Body of pancreas (tissue), 4 donors: ENCODE measurements around the gene LTBP1. TPM values are rescaled to one million over a fixed set of nuclear protein-coding genes. Genes with fewer than 3 reads are reported as not detected.

Experiments
- ATAC-seq: fragments of 150-250 bp; one replicate; pipeline ENCODE4 v1.9.1; 2016
- DNase-seq, 4 donors: peaks; one replicate each; pipeline ENCODE4 v3.0.0-alpha.2; 2019
- H3K27ac ChIP-seq, 4 donors: fragments of 200-600 bp; sonication (generic); 1 replicate in 3 of 4; 2 replicates in 1 of 4; pipeline versions ENCODE4 v1.5.1 to v1.6.1; 2016 to 2019; ENCODE audit warnings: mild to moderate bottlenecking in 1 of 4, mixed read lengths in 1 of 4, moderate library complexity in 1 of 4
- H3K27me3 ChIP-seq, 2 donors: fragments of 200-600 bp; sonication (generic); one replicate each; pipeline ENCODE4 v1.6.0; 2016; ENCODE audit warnings: mild to moderate bottlenecking in 1 of 2
- H3K36me3 ChIP-seq, 2 donors: fragments of 200-600 bp; sonication (generic); replicated peaks in 1 of 2; 2 replicates each; pipeline ENCODE4 v1.5.1; 2016; ENCODE audit warnings: low read depth in 2 of 2; ENCODE audit not compliant: insufficient read depth in 1 of 2
- H3K4me1 ChIP-seq: fragments of 200-600 bp; sonication (generic); one replicate; pipeline ENCODE4 v1.6.0; 2016
- H3K4me3 ChIP-seq, 2 donors: fragments of 200-600 bp; sonication (generic); 1 replicate in 1 of 2; 2 replicates in 1 of 2; pipeline ENCODE4 v1.5.1; 2016 to 2019
- H3K9me3 ChIP-seq, 3 donors: fragments of 200-600 bp; sonication (generic); 1 replicate in 2 of 3; 2 replicates in 1 of 3; pipeline ENCODE4 v1.5.1; 2016
- POLR2A ChIP-seq, 3 donors: fragments of 450-650 bp; IDR thresholded peaks; one replicate each; pipeline ENCODE4 v1.6.1; 2016; ENCODE audit warnings: antibody characterized with exemption in 3 of 3, mild to moderate bottlenecking in 2 of 3
- WGBS, 2 donors: methylation state at CpG; one replicate each; pipeline ENCODE4 v1.1.5; 2017; 5-methylcytosine and 5-hydroxymethylcytosine counted together
- intact Hi-C: fragments of 100-400 bp; cut with DNase I; formaldehyde crosslinking; loops from one replicate; pipeline ENCODE4 v1.15.1; 2023
- total RNA-seq, 2 donors: library from RNA; depleted of rRNA; stranded (reverse); fragments of >200 nt; gene quantifications; one replicate each; pipeline ENCODE4 v1.1.0, GENCODE V29; 2016
- TF ChIP-seq, protein P1 (sequence below), 7 experiments: fragments of 450-650 bp in 4 of 7; fragments of 200-600 bp in 3 of 7; sonication (generic) in 3 of 7; IDR thresholded peaks; one replicate each; pipeline ENCODE4 v1.5.1; 2016 to 2019; ENCODE audit warnings: antibody characterized with exemption in 7 of 7

The LTBP1 gene
- total RNA-seq, 2 donors from 2014 or later, result 8.8 to 10.2 TPM

DNA sequence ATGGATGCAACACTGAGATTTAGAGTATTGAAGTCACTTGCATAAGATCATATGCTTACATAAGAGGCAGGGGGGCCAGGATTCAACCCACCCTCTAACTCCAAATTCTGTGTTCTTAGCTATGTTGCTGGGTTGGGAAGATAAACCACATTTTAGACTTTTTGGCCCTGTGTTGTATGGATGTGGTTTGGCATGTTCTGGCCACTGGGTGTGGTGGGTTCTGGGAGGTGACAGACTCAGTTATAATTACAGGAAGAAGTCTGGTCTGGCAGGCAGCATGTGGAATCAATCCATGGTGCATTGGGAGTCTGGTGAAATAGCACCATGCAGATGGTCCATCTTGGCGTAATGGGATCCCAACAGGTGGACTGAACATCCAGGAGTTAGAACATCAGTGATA is 138.9 kb downstream of the LTBP1 start:
- TF ChIP-seq POLR2A (IDR thresholded peaks at IDR 0.05), result no peak
- TF ChIP-seq, protein P1, sequence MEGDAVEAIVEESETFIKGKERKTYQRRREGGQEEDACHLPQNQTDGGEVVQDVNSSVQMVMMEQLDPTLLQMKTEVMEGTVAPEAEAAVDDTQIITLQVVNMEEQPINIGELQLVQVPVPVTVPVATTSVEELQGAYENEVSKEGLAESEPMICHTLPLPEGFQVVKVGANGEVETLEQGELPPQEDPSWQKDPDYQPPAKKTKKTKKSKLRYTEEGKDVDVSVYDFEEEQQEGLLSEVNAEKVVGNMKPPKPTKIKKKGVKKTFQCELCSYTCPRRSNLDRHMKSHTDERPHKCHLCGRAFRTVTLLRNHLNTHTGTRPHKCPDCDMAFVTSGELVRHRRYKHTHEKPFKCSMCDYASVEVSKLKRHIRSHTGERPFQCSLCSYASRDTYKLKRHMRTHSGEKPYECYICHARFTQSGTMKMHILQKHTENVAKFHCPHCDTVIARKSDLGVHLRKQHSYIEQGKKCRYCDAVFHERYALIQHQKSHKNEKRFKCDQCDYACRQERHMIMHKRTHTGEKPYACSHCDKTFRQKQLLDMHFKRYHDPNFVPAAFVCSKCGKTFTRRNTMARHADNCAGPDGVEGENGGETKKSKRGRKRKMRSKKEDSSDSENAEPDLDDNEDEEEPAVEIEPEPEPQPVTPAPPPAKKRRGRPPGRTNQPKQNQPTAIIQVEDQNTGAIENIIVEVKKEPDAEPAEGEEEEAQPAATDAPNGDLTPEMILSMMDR (IDR thresholded peaks at IDR 0.05), result no peak
- no peak for DNase-seq
- ATAC-seq, result no peak
- H3K9me3 ChIP-seq, result no peaks in the 10 kb centered on the region
- H3K27me3 ChIP-seq, result no peaks in the 10 kb centered on the region
- peak overlapping the region in 1 of 4 donors; percentile 67 for H3K27ac ChIP-seq
- H3K4me3 ChIP-seq, result no peak overlapping the region
- H3K36me3 ChIP-seq, result no peaks in the 10 kb centered on the region
- WGBS, 2 donors, result 96 to 100% methylated on average over 1 of the region's 1 CpG
- intact Hi-C loops, result no loop called here
- H3K4me1 ChIP-seq, result peaks cover 9% of the 10 kb centered on the region

DNA sequence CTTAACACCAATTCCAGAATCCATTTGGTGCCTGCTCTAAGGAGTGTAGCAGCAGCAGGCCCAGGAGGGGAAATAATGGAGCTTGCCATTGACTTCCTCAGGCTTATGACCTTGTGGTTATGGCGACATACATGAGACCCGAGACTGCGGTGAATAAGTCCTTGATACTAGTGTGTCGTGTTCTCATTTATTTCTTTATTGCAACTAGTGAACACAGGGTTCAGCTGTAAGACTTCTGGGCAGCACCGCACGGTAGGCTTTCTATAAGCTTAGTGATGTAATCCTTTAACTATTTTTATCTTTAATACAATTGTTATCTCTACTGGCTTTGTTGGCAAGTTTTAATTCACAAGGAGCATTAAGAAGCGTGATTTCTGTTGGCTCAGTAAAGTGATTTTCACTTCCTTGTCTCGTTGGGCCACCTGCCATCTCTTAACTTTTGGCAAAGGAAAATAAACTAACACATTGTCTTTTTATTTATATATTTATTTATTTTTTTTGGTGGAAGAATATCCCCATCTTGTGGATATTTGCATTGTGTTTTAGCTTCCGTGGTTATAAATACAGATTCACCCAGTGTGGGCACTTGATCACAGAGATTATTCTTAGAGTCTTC is 139.8 kb downstream of the LTBP1 start:
- no peaks in the 10 kb centered on the region for H3K27me3 ChIP-seq
- H3K9me3 ChIP-seq, result no peaks in the 10 kb centered on the region
- intact Hi-C loops, result no loop called here
- peaks cover 9% of the 10 kb centered on the region for H3K4me1 ChIP-seq
- ATAC-seq, result peak; percentile 87
- H3K27ac ChIP-seq, result peak overlapping the region in 3 of 4 donors; percentile 19 to 67 (median 41)
- H3K36me3 ChIP-seq, result no peaks in the 10 kb centered on the region
- TF ChIP-seq, protein P1 (IDR thresholded peaks at IDR 0.05), result peak in 5 of 7 experiments; percentile 13 to 49 (median 28)
- TF ChIP-seq POLR2A (IDR thresholded peaks at IDR 0.05), result no peak
- 7 to 18% methylated on average over 9 of the region's 9 CpGs for WGBS, 2 donors
- peak; percentile 29 to 66 (median 60) for DNase-seq
- no peak overlapping the region for H3K4me3 ChIP-seq

DNA sequence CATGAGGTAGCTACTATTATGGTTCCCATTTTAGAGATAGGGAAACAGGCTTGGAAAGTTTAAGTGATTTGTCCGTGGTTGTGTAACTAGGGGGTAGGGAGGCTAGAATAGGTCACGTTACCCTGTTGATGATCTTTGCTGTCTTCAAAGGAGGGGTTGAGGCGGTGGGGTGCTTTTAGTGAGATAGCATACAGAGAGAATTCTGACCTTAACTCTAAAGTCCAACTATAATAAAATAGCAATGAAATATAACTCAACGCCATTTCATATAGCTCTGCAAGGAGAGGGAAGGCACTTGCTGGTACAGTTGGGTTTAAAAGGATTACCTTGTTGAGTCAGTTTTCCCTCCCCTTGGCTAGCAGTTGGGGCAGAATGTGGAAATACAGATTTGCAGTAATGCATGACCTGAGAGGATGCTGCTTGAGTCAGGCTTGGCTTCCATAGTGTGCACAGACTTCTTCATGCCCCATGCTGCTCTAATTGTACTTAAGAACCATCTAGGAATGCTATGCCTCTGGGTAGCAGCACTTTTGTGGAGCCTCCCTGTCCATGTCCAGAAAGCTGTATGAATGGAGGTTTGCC is 143.9 kb downstream of the LTBP1 start:
- no peak for TF ChIP-seq POLR2A (IDR thresholded peaks at IDR 0.05)
- TF ChIP-seq, protein P1 (IDR thresholded peaks at IDR 0.05), result no peak
- 81 to 86% methylated on average over 4 of the region's 4 CpGs for WGBS, 2 donors
- ATAC-seq, result no peak

DNA sequence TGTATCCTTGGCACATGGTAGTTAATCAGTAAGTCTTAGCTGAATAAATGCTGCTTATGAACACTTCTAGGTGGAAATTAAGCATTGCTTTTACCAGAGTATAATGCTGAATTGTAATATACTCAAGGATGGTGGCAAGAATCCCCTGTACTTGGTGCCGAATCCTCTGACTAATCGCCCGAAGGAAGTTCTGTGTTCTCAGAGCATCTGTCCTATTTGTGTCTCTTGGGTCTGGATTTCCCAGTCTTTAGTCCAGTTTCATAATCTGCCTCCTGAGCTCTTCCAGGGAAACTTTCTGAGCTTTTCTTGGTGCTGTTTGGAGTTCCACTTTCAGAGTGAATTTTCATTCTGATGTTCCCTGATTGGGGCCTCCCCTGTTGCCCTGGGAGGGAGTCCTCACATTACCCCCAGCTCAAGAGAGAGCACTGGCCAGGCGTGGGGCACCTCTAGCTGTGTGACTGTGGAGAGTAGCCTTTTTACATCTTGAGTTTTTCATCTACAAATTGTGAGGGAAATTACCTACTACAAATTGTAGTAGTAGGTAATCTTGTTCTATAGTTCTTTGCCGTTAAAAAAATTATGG is 144.9 kb downstream of the LTBP1 start:
- H3K36me3 ChIP-seq, result no peaks in the 10 kb centered on the region
- H3K4me1 ChIP-seq, result no peaks in the 10 kb centered on the region
- no peak overlapping the region for H3K4me3 ChIP-seq
- ATAC-seq (no peak), DNase-seq (no peak)
- H3K9me3 ChIP-seq, result no peaks in the 10 kb centered on the region
- TF ChIP-seq, protein P1 (IDR thresholded peaks at IDR 0.05), result no peak
- TF ChIP-seq POLR2A (IDR thresholded peaks at IDR 0.05), result no peak
- WGBS, 2 donors, result 86 to 91% methylated on average over 5 of the region's 5 CpGs
- no peaks in the 10 kb centered on the region for H3K27me3 ChIP-seq
- H3K27ac ChIP-seq, result no peak overlapping the region
- intact Hi-C loops, result no loop called here

More for the DNA sequence above, 143.9 kb downstream of the LTBP1 start:
- DNase-seq, result no peak
- Histone ChIP-seq H3K36me3 (no peaks in the 10 kb centered on the region), H3K4me3 (no peak overlapping the region), H3K4me1 (peaks cover 9% of the 10 kb centered on the region), H3K27ac (no peak overlapping the region), H3K9me3 (no peaks in the 10 kb centered on the region), H3K27me3 (no peaks in the 10 kb centered on the region)
- intact Hi-C loops, result no loop called here
